ENCODE results near the gene DMBT1. TPM values are rescaled to one million over a fixed set of nuclear protein-coding genes. Genes with fewer than 3 reads are reported as not detected.
"Not testable (repeated sequence)": the region's sequence is repeated elsewhere in the genome, so short reads cannot be mapped to it uniquely, and the experiment has no call there.

Gene DMBT1
- total and polyA plus RNA-seq, 4 donors = 0.03 TPM; not detected in 3

GRCh38 chr10:122576291-122576690, 15.7 kb downstream of the DMBT1 start:
- H3K9me3 ChIP-seq (ENCODE audit: control insufficient read depth in 4 of 4, low read length in 3 of 4) = peaks cover 2 to 9% (median 4%) of the 10 kb centered on the region in 4 donors
- H3K4me3 ChIP-seq (ENCODE audit: low read depth in 1 of 3, low read length in 3 of 3) = no peak overlapping the region
- H3K4me1 ChIP-seq (ENCODE audit: control insufficient read depth in 4 of 4, insufficient read depth in 4 of 4, low read length in 3 of 4) = no peaks in the 10 kb centered on the region
- no peak for DNase-seq (ENCODE audit: low spot score)
- H3K36me3 ChIP-seq (ENCODE audit: control insufficient read depth in 4 of 4, insufficient read depth in 3 of 4, low read depth in 1 of 4, low read length in 3 of 4) = no peaks in the 10 kb centered on the region
- no peaks in the 10 kb centered on the region for H3K27me3 ChIP-seq (ENCODE audit: control insufficient read depth in 4 of 4, insufficient read depth in 4 of 4, low read length in 3 of 4)
- H3K27ac ChIP-seq (ENCODE audit: low read depth in 1 of 2, low read length in 2 of 2) = no peak overlapping the region
- TF ChIP-seq TAF1 (conservative IDR thresholded peaks at IDR 0.05) (no peak), RAD21 (IDR thresholded peaks at IDR 0.05) (no peak), CTCF (IDR thresholded peaks at IDR 0.05; ENCODE audit: low read depth, low read length, missing input control) (no peak), NR2F2 (IDR thresholded peaks at IDR 0.05) (no peak), FOXA2 (IDR thresholded peaks at IDR 0.05) (no peak)
- WGBS = 77% methylated on average over 6 of the region's 6 CpGs
- no peak overlapping the region for H3K9ac ChIP-seq (ENCODE audit: low read depth in 1 of 2, low read length in 2 of 2)

GRCh38 chr10:122577311-122577885, 16.8 kb downstream of the DMBT1 start:
- 81% methylated on average over 12 of the region's 12 CpGs for WGBS
- H3K9me3 ChIP-seq (ENCODE audit: control insufficient read depth in 4 of 4, low read length in 3 of 4) = peaks cover 2 to 9% (median 4%) of the 10 kb centered on the region in 4 donors
- H3K4me3 ChIP-seq (ENCODE audit: low read depth in 1 of 3, low read length in 3 of 3) = no peak overlapping the region
- no peak overlapping the region for H3K27ac ChIP-seq (ENCODE audit: low read depth in 1 of 2, low read length in 2 of 2)
- no peak for DNase-seq (ENCODE audit: low spot score)
- no peaks in the 10 kb centered on the region for H3K4me1 ChIP-seq (ENCODE audit: control insufficient read depth in 4 of 4, insufficient read depth in 4 of 4, low read length in 3 of 4)
- H3K36me3 ChIP-seq (ENCODE audit: control insufficient read depth in 4 of 4, insufficient read depth in 3 of 4, low read depth in 1 of 4, low read length in 3 of 4) = no peaks in the 10 kb centered on the region
- no peaks in the 10 kb centered on the region for H3K27me3 ChIP-seq (ENCODE audit: control insufficient read depth in 4 of 4, insufficient read depth in 4 of 4, low read length in 3 of 4)
- no peak overlapping the region for H3K9ac ChIP-seq (ENCODE audit: low read depth in 1 of 2, low read length in 2 of 2)
- TF ChIP-seq YY1 (IDR thresholded peaks at IDR 0.05) (no peak), RAD21 (IDR thresholded peaks at IDR 0.05) (no peak), FOXA1 (IDR thresholded peaks at IDR 0.05) (no peak), CTCF (IDR thresholded peaks at IDR 0.05; ENCODE audit: low read depth, low read length, missing input control) (no peak), TAF1 (conservative IDR thresholded peaks at IDR 0.05) (no peak), NR2F2 (IDR thresholded peaks at IDR 0.05) (no peak), JUND (IDR thresholded peaks at IDR 0.05) (no peak)
- TF ChIP-seq, protein P1, sequence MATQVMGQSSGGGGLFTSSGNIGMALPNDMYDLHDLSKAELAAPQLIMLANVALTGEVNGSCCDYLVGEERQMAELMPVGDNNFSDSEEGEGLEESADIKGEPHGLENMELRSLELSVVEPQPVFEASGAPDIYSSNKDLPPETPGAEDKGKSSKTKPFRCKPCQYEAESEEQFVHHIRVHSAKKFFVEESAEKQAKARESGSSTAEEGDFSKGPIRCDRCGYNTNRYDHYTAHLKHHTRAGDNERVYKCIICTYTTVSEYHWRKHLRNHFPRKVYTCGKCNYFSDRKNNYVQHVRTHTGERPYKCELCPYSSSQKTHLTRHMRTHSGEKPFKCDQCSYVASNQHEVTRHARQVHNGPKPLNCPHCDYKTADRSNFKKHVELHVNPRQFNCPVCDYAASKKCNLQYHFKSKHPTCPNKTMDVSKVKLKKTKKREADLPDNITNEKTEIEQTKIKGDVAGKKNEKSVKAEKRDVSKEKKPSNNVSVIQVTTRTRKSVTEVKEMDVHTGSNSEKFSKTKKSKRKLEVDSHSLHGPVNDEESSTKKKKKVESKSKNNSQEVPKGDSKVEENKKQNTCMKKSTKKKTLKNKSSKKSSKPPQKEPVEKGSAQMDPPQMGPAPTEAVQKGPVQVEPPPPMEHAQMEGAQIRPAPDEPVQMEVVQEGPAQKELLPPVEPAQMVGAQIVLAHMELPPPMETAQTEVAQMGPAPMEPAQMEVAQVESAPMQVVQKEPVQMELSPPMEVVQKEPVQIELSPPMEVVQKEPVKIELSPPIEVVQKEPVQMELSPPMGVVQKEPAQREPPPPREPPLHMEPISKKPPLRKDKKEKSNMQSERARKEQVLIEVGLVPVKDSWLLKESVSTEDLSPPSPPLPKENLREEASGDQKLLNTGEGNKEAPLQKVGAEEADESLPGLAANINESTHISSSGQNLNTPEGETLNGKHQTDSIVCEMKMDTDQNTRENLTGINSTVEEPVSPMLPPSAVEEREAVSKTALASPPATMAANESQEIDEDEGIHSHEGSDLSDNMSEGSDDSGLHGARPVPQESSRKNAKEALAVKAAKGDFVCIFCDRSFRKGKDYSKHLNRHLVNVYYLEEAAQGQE (IDR thresholded peaks at IDR 0.05) = no peak
- TF ChIP-seq, protein P2, sequence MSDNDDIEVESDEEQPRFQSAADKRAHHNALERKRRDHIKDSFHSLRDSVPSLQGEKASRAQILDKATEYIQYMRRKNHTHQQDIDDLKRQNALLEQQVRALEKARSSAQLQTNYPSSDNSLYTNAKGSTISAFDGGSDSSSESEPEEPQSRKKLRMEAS (IDR thresholded peaks at IDR 0.05) = no peak

GRCh38 chr10:122586070-122586469, 25.5 kb downstream of the DMBT1 start:
- DNase-seq (ENCODE audit: low spot score); H3K27me3 ChIP-seq (ENCODE audit: control insufficient read depth in 4 of 4, insufficient read depth in 4 of 4, low read length in 3 of 4); H3K4me3 ChIP-seq (ENCODE audit: low read depth in 1 of 3, low read length in 3 of 3); H3K27ac ChIP-seq (ENCODE audit: low read depth in 1 of 2, low read length in 2 of 2); H3K9me3 ChIP-seq (ENCODE audit: control insufficient read depth in 4 of 4, low read length in 3 of 4); H3K4me1 ChIP-seq (ENCODE audit: control insufficient read depth in 4 of 4, insufficient read depth in 4 of 4, low read length in 3 of 4); H3K9ac ChIP-seq (ENCODE audit: low read depth in 1 of 2, low read length in 2 of 2); H3K36me3 ChIP-seq (ENCODE audit: control insufficient read depth in 4 of 4, insufficient read depth in 3 of 4, low read depth in 1 of 4, low read length in 3 of 4): not testable (repeated sequence)
- 79% methylated on average over 6 of the region's 7 CpGs for WGBS

Measured in liver (tissue), 9 donors.